DMS153 treated with DMSO at 0.1 percent for 48 hours (cell line): Measurements from ENCODE around the gene MARCKSL1.
A peak's percentile ranks its signal among the peaks of the same experiment; 100 is the strongest.
"Not testable (repeated sequence)": the region's sequence is repeated elsewhere in the genome, so short reads cannot be mapped to it uniquely, and the experiment has no call there.

Experiments
- DNase-seq: peaks from one replicate; lab custom pipeline; 2025; ENCODE audit not compliant: unreplicated experiment; lab: John Stamatoyannopoulos, UW

The MARCKSL1 gene

GRCh38 chr1:32335790-32336590, at the start of gene MARCKSL1:
Gene MARCKSL1, minus strand, starts transcription at chr1:32336233. Its CDS starts 200 bp downstream, at chr1:32336033.
- DNase-seq: peak; percentile 85

- no peak for DNase-seq
These were observed 44.0 kb upstream of the MARCKSL1 start for GRCh38 chr1:32380057-32380456.

GRCh38 chr1:32377541-32378220, 41.6 kb upstream of the MARCKSL1 start:
- DNase-seq: no peak

- no peak for DNase-seq
These were observed 40.2 kb upstream of the MARCKSL1 start for GRCh38 chr1:32376199-32376598.

GRCh38 chr1:32373996-32374592, 38.1 kb upstream of the MARCKSL1 start:
- DNase-seq: no peak

- DNase-seq: no peak
These were observed 36.2 kb upstream of the MARCKSL1 start for GRCh38 chr1:32372149-32372756.

- no peak for DNase-seq
These were observed 32.0 kb upstream of the MARCKSL1 start for GRCh38 chr1:32367912-32368635.

GRCh38 chr1:32365445-32365844, 29.4 kb upstream of the MARCKSL1 start:
- no peak for DNase-seq

GRCh38 chr1:32364836-32365235, 28.8 kb upstream of the MARCKSL1 start:
- DNase-seq: no peak

- no peak for DNase-seq
These were observed 27.7 kb upstream of the MARCKSL1 start for GRCh38 chr1:32363713-32364112.

- DNase-seq: no peak
These were observed 26.7 kb upstream of the MARCKSL1 start, which contains the start of the genes FAM229A and TSSK3 for GRCh38 chr1:32362474-32363313. Gene FAM229A, minus strand, starts transcription at chr1:32362485. Its CDS starts 394 bp downstream, at chr1:32362091. Gene TSSK3, plus strand, starts transcription at chr1:32362539. Its CDS starts 163 bp downstream, at chr1:32362702.

GRCh38 chr1:32361674-32362473, 25.8 kb upstream of the MARCKSL1 start:
- DNase-seq: no peak

- DNase-seq: no peak
These were observed 25.3 kb upstream of the MARCKSL1 start for GRCh38 chr1:32361308-32361673.

GRCh38 chr1:32358435-32358834, 22.4 kb upstream of the MARCKSL1 start:
- no peak for DNase-seq

GRCh38 chr1:32357614-32358013, 21.6 kb upstream of the MARCKSL1 start:
- no peak for DNase-seq

- no peak for DNase-seq
These were observed 20.4 kb upstream of the MARCKSL1 start for GRCh38 chr1:32356478-32356877.

- DNase-seq: not testable (repeated sequence)
These were observed 19.7 kb upstream of the MARCKSL1 start for GRCh38 chr1:32355778-32356177.

GRCh38 chr1:32353886-32354570, 18.0 kb upstream of the MARCKSL1 start:
- no peak for DNase-seq
